HepG2 (cell line): Measurements from ENCODE around the gene NRG2. TPM values are rescaled to one million over a fixed set of nuclear protein-coding genes. Genes with fewer than 3 reads are reported as not detected.

Experiments used
- FOXO1 ChIP-seq: sonication (generic); formaldehyde crosslinking; IDR thresholded peaks from 2 replicates; pipeline ENCODE4 v1.4.0; 2020; ENCODE audit warnings: missing genetic modification reagents
- MAF1 ChIP-seq: sonication (generic); formaldehyde crosslinking; IDR thresholded peaks from 2 replicates; pipeline ENCODE4 v1.5.0; 2020; ENCODE audit warnings: missing genetic modification reagents, borderline replicate concordance
- PHF20 ChIP-seq: sonication (generic); formaldehyde crosslinking; IDR thresholded peaks from 2 replicates; pipeline ENCODE4 v1.5.0; 2020; ENCODE audit warnings: mild to moderate bottlenecking, missing genetic modification reagents
- SALL2 ChIP-seq: sonication (generic); formaldehyde crosslinking; IDR thresholded peaks from 2 replicates; pipeline ENCODE4 v1.8.1; 2023; ENCODE audit warnings: mild to moderate bottlenecking, missing genetic modification reagents, inconsistent platforms
- U2AF2 ChIP-seq: fragments of 200-400 bp; formaldehyde crosslinking; IDR thresholded peaks from 2 replicates; pipeline ENCODE4 v1.6.1; 2017; ENCODE audit warnings: low read depth, mild to moderate bottlenecking, low read length
- YEATS2 ChIP-seq: sonication (generic); formaldehyde crosslinking; IDR thresholded peaks from 2 replicates; pipeline ENCODE4 v1.4.0; 2020; ENCODE audit warnings: missing genetic modification reagents, borderline replicate concordance
- ZNF335 ChIP-seq: sonication (generic); formaldehyde crosslinking; IDR thresholded peaks from 2 replicates; pipeline ENCODE4 v1.4.0; 2020; ENCODE audit warnings: missing genetic modification reagents
- ZNF7 ChIP-seq: IDR thresholded peaks from 2 replicates; pipeline ENCODE4 v1.6.1; 2016; ENCODE audit warnings: missing biosample characterization, missing genetic modification reagents
- ZNF850 ChIP-seq: sonication (generic); formaldehyde crosslinking; conservative IDR thresholded peaks from 2 replicates; pipeline ENCODE4 v1.9.0; 2021; ENCODE audit warnings: mild to moderate bottlenecking, missing genetic modification reagents
- ZNF879 ChIP-seq: sonication (generic); formaldehyde crosslinking; IDR thresholded peaks from 2 replicates; pipeline ENCODE4 v1.8.1; 2023; ENCODE audit warnings: missing genetic modification reagents
- polyA plus RNA-seq, 8 experiments: library from polyadenylated mRNA; depleted of rRNA in 3 of 8; stranded (reverse) in 7 of 8; unstranded in 1 of 8; fragments of >200 nt; fragmentation: Illumina TruSeq in 4 of 8; extraction: Trizol in 4 of 8; gene quantifications; 2 replicates each; pipeline versions ENCODE4 v1.2.1 to v1.2.3, GENCODE V29; 2011 to 2016; ENCODE audit warnings: low read depth in 4 of 8, missing spikeins in 1 of 8, mixed read lengths in 1 of 8; ENCODE audit not compliant: insufficient read depth in 1 of 8
- total RNA-seq, 5 experiments: library from RNA; depleted of rRNA; stranded (reverse); fragments of >200 nt; fragmentation: Illumina TruSeq; extraction: Trizol; gene quantifications; 2 replicates each; pipeline ENCODE4 v1.2.3, GENCODE V29; 2016; ENCODE audit warnings: low read depth in 1 of 5
- TF ChIP-seq, protein P1 (sequence below): sonication (generic); formaldehyde crosslinking; IDR thresholded peaks from 2 replicates; pipeline ENCODE4 v1.4.0; 2020; ENCODE audit warnings: missing genetic modification reagents
- TF ChIP-seq, protein P2 (sequence below): sonication (generic); formaldehyde crosslinking; IDR thresholded peaks from 2 replicates; pipeline ENCODE4 v1.4.0; 2020; ENCODE audit warnings: mild to moderate bottlenecking, missing genetic modification reagents, borderline replicate concordance
- TF ChIP-seq, protein P3 (sequence below): sonication (generic); formaldehyde crosslinking; IDR thresholded peaks from 2 replicates; pipeline ENCODE4 v1.4.0; 2020; ENCODE audit warnings: mild to moderate bottlenecking, missing genetic modification reagents

NRG2 gene
- total and polyA plus RNA-seq, 2 of the 13 experiments (the other 11 are each of a cell fraction or from before 2014, with no cell fraction given): not detected

DNA sequence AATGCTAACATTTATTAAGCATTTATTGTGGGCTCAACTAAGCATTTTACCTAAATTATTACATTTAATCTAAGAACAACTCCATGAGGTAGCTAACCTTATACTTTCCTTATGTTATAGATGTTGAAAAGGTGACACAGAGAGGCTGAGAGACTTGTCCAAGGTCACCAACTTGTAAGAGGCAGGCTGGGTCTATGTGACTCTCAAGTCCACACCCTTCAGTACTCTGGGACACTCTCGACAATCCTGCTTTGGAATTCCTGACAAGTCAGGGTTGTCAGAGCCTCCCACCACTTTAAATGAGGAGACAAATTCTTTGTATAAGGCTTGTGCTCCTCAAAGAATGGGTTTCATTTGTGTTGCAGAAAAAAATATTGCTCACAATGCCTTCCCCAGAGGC is 67.2 kb downstream of the NRG2 start (continued):
- TF ChIP-seq FOXO1 (CRISPR knock-in tag) (no peak), PHF20 (CRISPR knock-in tag) (no peak), ZNF850 (CRISPR knock-in tag) (no peak), U2AF2 (no peak), MAF1 (CRISPR knock-in tag) (no peak), ZNF879 (CRISPR knock-in tag) (no peak), ZNF335 (CRISPR knock-in tag) (no peak), SALL2 (CRISPR knock-in tag) (no peak), YEATS2 (no peak), ZNF7 (CRISPR knock-in tag) (no peak)
- TF ChIP-seq, protein P1, sequence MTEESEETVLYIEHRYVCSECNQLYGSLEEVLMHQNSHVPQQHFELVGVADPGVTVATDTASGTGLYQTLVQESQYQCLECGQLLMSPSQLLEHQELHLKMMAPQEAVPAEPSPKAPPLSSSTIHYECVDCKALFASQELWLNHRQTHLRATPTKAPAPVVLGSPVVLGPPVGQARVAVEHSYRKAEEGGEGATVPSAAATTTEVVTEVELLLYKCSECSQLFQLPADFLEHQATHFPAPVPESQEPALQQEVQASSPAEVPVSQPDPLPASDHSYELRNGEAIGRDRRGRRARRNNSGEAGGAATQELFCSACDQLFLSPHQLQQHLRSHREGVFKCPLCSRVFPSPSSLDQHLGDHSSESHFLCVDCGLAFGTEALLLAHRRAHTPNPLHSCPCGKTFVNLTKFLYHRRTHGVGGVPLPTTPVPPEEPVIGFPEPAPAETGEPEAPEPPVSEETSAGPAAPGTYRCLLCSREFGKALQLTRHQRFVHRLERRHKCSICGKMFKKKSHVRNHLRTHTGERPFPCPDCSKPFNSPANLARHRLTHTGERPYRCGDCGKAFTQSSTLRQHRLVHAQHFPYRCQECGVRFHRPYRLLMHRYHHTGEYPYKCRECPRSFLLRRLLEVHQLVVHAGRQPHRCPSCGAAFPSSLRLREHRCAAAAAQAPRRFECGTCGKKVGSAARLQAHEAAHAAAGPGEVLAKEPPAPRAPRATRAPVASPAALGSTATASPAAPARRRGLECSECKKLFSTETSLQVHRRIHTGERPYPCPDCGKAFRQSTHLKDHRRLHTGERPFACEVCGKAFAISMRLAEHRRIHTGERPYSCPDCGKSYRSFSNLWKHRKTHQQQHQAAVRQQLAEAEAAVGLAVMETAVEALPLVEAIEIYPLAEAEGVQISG (CRISPR knock-in tag): no peak
- TF ChIP-seq, protein P2, sequence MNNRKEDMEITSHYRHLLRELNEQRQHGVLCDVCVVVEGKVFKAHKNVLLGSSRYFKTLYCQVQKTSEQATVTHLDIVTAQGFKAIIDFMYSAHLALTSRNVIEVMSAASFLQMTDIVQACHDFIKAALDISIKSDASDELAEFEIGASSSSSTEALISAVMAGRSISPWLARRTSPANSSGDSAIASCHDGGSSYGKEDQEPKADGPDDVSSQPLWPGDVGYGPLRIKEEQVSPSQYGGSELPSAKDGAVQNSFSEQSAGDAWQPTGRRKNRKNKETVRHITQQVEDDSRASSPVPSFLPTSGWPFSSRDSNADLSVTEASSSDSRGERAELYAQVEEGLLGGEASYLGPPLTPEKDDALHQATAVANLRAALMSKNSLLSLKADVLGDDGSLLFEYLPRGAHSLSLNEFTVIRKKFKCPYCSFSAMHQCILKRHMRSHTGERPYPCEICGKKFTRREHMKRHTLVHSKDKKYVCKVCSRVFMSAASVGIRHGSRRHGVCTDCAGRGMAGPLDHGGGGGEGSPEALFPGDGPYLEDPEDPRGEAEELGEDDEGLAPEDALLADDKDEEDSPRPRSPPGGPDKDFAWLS (CRISPR knock-in tag): no peak
- TF ChIP-seq, protein P3, sequence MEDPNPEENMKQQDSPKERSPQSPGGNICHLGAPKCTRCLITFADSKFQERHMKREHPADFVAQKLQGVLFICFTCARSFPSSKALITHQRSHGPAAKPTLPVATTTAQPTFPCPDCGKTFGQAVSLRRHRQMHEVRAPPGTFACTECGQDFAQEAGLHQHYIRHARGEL (CRISPR knock-in tag): no peak
- TF ChIP-seq, all 625 proteins: peak for 0
